NCI-H2171 (cell line): Measurements from ENCODE around the gene AMIGO1.

Experiments
- DNase-seq: peaks from one replicate; lab custom pipeline; 2025; lab: John Stamatoyannopoulos, UW

The AMIGO1 gene

GRCh38 chr1:109532365-109533136 is 23.0 kb upstream of the AMIGO1 start:
- DNase-seq, result peak; percentile 69

GRCh38 chr1:109531826-109532364 is 22.4 kb upstream of the AMIGO1 start:
- DNase-seq, result no peak

GRCh38 chr1:109531380-109531779 is 21.9 kb upstream of the AMIGO1 start:
- no peak for DNase-seq

- DNase-seq, result peak; percentile 95
Observed at GRCh38 chr1:109530457-109531087, 21.0 kb upstream of the AMIGO1 start.

DNA sequence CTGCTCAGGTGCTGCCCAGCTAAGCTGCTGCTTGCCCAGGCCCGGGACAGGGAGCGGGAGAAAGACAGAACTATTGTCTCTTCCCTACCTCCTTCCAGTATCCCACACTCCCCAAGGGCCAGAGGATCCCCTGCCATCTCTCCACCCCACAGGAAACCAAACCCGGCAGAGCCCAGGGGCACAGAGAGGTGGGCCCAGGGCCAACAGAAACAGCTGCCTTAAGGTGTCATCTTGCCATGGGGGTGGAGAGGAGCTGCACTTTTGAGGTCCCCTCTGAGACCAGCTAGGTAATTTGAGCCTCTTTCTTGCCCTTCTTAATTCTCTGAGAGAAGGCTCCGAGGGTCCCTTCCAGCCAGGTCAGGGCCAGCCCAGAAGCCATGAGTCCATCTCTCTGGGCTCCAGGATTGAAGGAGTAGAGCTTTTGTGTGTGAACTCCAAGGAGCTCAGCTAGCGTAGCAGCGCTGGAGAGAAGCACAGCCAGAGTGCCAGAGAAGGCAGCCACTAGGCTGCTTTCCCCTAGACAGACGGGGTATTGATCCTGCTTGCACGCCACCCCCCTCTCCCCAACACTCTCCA is 20.4 kb upstream of the AMIGO1 start:
- DNase-seq, result peak; percentile 87

GRCh38 chr1:109528712-109529111 is 19.2 kb upstream of the AMIGO1 start:
- no peak for DNase-seq

DNA sequence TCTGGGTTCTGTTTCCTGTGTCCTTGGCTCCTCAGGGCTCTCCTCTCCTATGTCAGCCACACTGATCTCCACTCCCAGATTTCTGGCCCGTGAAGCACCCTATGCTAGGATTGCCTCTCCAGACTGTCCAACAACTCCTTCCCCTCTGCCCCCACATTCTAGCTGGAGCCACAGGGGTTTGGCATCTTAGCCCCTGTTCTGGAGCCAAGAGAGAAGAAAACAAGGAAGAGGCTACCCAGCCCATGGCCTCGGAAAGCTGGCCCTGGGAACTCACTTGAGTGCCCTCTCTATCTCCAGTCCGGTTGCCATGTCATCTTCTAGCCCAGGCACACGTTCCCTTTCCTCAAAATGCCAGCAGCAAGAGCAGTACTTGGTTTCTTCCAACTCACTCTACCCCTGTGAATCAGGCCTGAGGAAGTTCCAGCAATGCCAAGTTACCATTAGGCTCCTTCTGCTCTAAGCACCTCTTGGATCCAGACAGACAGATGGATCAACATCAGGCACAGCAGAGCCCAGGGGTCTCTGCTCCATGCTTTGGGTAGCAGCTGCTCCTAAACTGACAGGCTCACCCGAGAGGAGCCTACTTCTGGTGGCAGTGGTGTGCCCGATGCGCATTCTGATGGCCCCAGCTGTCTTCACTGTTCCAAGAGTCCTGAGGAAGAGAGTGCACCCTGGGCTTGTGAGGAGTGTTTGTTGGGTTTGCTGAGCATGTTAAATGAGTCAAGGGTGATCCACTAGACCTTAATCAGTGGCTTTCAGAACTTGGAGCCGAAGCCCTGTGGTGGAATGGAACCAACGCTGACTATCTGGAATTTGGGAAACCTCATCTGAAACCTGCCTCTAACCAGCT is 18.5 kb upstream of the AMIGO1 start:
- DNase-seq, result peak; percentile 25

DNA sequence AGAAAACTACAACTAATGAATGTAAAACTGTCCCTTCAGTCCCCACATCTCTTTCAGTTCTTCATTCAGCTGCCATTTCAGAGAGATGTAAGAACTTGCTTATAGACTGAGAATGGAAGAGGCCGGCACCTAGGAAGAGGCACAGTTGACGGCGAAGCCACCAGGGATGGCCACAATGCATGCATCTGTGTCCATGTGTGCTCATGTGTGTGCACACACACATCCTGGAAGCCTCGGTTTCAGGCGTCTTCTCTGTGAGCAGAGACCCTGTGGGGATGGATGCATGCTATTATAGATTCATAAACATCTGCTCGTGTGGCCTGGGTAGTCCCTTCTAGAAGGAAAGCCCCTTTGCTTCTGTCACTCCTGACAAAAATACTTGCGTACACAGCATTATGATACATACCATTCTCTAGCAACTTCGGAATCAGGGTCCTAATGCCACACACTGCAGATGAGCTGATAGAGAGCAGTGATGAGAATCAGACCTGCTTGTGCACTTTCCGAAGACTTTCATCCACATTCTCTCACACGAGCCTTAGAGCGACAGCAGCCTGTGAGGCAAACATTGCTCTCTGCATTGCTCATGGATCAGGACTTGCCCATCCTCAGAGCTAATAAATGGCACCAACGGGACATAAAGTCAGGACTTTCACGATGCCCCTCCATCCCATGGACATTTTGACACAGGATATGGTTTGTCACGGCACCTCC is 17.7 kb upstream of the AMIGO1 start:
- DNase-seq, result no peak

DNA sequence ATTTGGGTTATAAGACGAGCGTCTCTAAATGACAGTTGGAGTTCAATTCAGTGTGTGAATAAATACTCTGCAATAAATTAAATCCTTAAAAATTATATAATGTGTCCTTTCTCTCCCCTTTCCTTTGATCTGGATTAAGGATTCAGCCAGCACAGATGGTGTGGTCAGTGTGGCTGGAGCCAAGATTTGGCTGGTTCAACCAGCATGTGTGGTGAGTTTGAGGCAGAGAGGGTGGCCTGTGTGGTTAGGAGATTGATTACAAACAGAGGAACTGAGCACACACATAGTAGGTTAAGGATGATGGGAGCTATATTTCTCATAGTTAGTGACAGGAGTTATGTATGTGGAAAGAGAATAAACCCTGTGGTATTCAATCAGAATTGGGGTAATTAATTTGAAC is 14.2 kb upstream of the AMIGO1 start:
- DNase-seq, result no peak

DNA sequence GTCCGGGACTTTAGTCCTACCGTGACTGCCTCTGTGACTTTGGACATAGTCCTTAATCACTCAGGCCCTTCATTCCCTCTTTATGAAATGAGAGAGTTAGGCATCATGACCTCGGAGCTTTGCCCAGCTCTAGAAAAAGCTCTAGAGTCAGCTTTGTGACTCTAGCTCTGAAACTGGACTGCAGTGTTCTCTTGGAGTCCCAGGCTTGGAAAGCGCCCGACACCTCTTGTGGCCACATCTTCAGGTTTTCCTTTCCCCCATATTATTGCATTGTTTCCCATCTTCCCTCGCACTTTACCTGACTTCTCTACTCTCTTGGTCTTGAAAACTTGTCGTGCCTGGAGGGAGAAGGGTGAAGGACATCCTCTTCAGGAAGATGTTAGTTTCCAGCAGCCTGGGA is 12.5 kb upstream of the AMIGO1 start:
- no peak for DNase-seq

DNA sequence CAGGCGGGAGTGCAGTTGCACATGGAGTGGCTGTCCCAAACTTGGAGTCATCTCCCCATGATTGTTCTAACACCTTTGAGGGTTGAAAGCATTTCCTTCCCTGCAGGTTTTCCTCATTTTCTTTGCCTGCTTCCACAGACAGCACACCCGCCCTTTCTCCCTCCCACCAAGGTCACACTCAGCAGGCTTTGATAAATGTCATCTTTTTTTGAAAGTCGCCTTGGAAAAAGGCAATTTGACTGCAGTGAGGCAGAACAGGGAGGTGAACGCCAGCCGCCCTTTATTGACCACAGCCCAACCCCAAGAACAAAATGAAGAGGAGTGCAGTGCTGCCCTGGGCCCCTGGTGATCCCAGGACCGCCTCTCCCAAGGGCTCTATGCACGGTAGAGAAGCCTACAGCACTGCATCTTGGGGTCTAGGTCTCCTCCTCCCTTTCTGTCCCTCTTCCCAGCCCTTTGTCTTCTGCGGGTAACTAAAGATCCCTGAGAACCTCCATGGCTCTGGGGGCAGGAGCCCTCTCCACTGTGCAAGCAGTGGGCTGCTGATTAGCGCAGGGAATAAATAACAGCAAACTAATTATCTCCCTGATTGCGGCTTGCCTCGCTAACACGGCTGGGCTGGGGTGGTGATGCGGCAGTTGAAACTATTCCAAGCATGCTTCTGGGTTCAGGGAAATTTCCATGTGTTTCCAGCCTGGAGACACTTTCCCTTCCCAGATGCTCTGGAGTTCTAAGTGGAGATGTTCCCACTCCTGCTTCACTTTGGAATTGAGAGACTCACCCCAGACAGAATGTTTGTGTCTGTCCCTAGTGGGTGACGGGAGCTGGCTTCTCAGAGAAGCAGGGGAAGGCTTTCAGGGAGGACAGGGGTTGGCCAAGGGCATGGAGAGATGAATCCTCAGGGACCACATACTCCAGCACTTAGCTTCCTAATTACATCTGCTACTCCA is 11.8 kb upstream of the AMIGO1 start:
- no peak for DNase-seq

- no peak for DNase-seq
Observed at GRCh38 chr1:109517337-109517736, 7.8 kb upstream of the AMIGO1 start.

GRCh38 chr1:109516872-109517271 is 7.3 kb upstream of the AMIGO1 start:
- no peak for DNase-seq

GRCh38 chr1:109514846-109515245 is 5.3 kb upstream of the AMIGO1 start:
- DNase-seq, result no peak

GRCh38 chr1:109513110-109513710 is 3.7 kb upstream of the AMIGO1 start:
- DNase-seq, result no peak

- no peak for DNase-seq
Observed at GRCh38 chr1:109508873-109509175, 703 bp downstream of the AMIGO1 start.

- DNase-seq, result no peak
Observed at GRCh38 chr1:109508001-109508872, 1.3 kb downstream of the AMIGO1 start.

GRCh38 chr1:109504974-109505373 is 4.6 kb downstream of the AMIGO1 start:
- no peak for DNase-seq

GRCh38 chr1:109503935-109504334 is 5.6 kb downstream of the AMIGO1 start:
- no peak for DNase-seq
